Erythroblast (primary cell): ENCODE results near the gene RAB44.

Experiments used
- GATA1 ChIP-seq: IDR thresholded peaks from 2 replicates; pipeline ENCODE4 v1.6.1; 2011; ENCODE audit warnings: low read depth, mild to moderate bottlenecking, control low read depth, low read length, moderate library complexity
- POLR2A ChIP-seq: IDR thresholded peaks from 2 replicates; pipeline ENCODE4 v1.6.1; 2011; ENCODE audit warnings: mild to moderate bottlenecking, low read length

GRCh38 chr6:36674942-36675341 lies 22.7 kb upstream of the RAB44 start:
- no peak for TF ChIP-seq POLR2A
- no peak for TF ChIP-seq GATA1
